Fibroblast of gingiva (primary cell): Measurements from ENCODE around the gene LALBA.
"Not testable (repeated sequence)": the region's sequence is repeated elsewhere in the genome, so short reads cannot be mapped to it uniquely, and the experiment has no call there.

Experiments used
- DNase-seq: peaks from one replicate; pipeline ENCODE4 v3.0.0-alpha.2; 2011; ENCODE audit warnings: low read depth

LALBA gene

DNA sequence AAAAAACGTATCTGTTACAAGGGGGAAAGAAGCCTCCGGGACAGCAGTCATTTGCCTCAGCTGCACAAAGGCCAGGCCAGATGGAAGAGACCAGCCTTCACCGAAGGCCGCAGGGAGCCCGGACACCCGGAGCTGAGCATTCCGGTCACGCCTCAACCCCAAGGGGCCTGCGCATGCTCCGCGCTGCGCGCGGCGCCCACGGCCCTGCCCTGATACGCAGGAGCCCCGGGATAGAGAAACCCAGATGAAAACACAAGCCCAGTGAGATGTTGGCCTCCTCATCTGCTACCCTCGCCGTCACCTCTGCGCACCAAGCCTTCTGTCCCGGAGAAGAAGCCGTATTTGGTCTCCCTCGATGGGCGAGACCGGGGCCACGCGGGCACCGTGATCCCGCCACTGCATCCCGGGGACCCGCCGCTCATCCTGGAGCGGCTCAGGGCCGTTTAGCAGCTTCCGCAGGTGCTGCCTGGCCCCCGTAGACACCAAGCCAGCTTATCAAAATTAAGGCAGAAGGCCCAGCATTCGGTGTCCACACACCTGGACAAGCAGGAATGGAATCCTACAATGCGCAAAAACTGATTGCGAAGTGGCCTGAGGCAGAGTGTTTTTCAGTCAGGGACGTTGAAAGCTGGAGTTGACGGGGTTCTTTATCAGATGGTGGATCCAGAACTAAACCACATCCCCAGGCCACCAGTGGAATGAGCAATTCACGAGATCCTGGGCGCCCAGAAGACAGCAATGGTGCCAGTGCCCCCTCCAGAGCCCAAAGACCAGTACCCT lies 41.8 kb downstream of the LALBA start:
- DNase-seq: no peak

DNA sequence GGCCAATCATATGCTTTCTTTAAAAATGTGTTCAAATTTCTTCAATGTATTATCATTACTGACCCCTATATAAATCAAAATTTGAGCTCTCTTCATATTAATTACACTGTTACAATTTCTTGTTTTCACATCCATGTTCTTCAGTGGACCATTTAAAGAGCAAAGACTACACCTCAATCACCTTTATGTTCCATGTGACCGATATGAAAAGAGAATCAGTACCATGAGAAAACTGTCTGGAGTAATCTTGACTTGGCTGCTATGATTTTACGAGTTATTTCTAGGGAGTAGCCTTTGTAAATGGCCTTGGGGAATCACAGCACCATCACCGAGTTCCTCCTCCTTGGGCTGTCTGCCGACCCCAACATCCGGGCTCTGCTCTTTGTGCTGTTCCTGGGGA lies 44.5 kb downstream of the LALBA start, which contains the start of gene OR8S1:
Gene OR8S1, plus strand, starts transcription at position 301 of the 400 bp plus-strand sequence. Its CDS starts 0 bp downstream, at position 301.
- DNase-seq: no peak

DNA sequence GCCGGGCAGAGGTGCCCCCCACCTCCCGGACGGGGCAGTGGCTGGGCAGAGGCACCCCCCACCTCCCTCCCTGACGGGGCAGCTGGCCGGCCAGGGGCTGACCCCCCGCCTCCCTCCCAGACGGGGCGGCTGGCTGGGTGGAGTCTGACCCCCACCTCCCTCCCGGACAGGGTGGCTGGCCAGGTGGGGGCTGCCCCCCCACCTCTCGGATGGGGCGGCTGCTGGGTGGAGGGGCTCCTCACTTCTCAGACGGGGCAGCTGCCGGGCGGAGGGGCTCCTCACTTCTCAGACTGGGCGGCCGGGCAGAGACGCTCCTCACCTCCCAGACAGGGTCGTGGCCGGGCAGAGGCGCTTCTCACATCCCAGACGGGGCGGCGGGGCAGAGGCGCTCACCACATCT lies 49.5 kb downstream of the LALBA start:
- DNase-seq: not testable (repeated sequence)
